PFSK-1 (cell line): ENCODE results near the gene MTTP.

Source experiments
- REST ChIP-seq, 2 experiments: IDR thresholded peaks; 2 replicates each; pipeline versions ENCODE4 v1.6.1 to v1.8.0; 2011 to 2012; ENCODE audit warnings: low read depth in 2 of 2, low read length in 2 of 2, control low read depth in 1 of 2, inconsistent platforms in 1 of 2, mild to moderate bottlenecking in 1 of 2, moderate library complexity in 1 of 2; ENCODE audit not compliant: insufficient read depth in 1 of 2
- TAF1 ChIP-seq: IDR thresholded peaks from 2 replicates; pipeline ENCODE4 v1.6.1; 2012; ENCODE audit warnings: low read length, control low read depth, borderline replicate concordance; ENCODE audit not compliant: insufficient read depth

GRCh38 chr4:99612281-99612680, 37.7 kb downstream of the MTTP start:
- TF ChIP-seq TAF1 (no peak), REST (IDR thresholded peaks at IDR 0.05; ENCODE audit: insufficient read depth in 1 of 2, low read depth in 2 of 2, low read length in 2 of 2) (no peak)
